Astrocyte (in vitro differentiated cells and primary cell): ENCODE data around the gene ARID5B. TPM values are rescaled to one million over a fixed set of nuclear protein-coding genes. Genes with fewer than 3 reads are reported as not detected.

Experiments used
- DNase-seq: peaks from one replicate; pipeline ENCODE4 v3.0.0-alpha.2; 2010; ENCODE audit warnings: low read depth
- FAIRE-seq: peaks from 2 replicates; lab custom pipeline; 2011; peaks lifted over from hg19 to GRCh38; lab: Jason Lieb, UNC
- H2AFZ ChIP-seq: 2 replicates; pipeline ENCODE4 v1.6.0; 2012; ENCODE audit warnings: low read depth, low read length, inconsistent platforms
- H3K27ac ChIP-seq: 2 replicates; pipeline ENCODE4 v1.5.1; 2011; ENCODE audit warnings: low read depth, low read length, inconsistent platforms
- H3K27me3 ChIP-seq: 2 replicates; pipeline ENCODE4 v1.6.0; 2011; ENCODE audit warnings: low read length, inconsistent platforms; ENCODE audit not compliant: insufficient read depth
- H3K36me3 ChIP-seq: 2 replicates; pipeline ENCODE4 v1.5.1; 2011; ENCODE audit warnings: low read length, inconsistent platforms; ENCODE audit not compliant: insufficient read depth
- H3K4me1 ChIP-seq: 2 replicates; pipeline ENCODE4 v1.5.1; 2011; ENCODE audit warnings: low read length, inconsistent platforms; ENCODE audit not compliant: insufficient read depth
- H3K4me2 ChIP-seq: 2 replicates; pipeline ENCODE4 v1.6.0; 2012; ENCODE audit warnings: low read length, inconsistent platforms
- H3K4me3 ChIP-seq: 2 replicates; pipeline ENCODE4 v1.5.1; 2011; ENCODE audit warnings: low read depth, mild to moderate bottlenecking, low read length, inconsistent platforms; ENCODE audit not compliant: insufficient read depth
- H3K79me2 ChIP-seq: 2 replicates; pipeline ENCODE4 v1.6.0; 2012; ENCODE audit warnings: mild to moderate bottlenecking, low read length, inconsistent platforms; ENCODE audit not compliant: insufficient read depth
- H3K9ac ChIP-seq: 2 replicates; pipeline ENCODE4 v1.6.0; 2012; ENCODE audit warnings: mild to moderate bottlenecking, low read length, inconsistent platforms
- H3K9me3 ChIP-seq: 2 replicates; pipeline ENCODE4 v1.5.1; 2012; ENCODE audit warnings: low read depth, mild to moderate bottlenecking, low read length, inconsistent platforms; ENCODE audit not compliant: insufficient read depth
- H4K20me1 ChIP-seq: 2 replicates; pipeline ENCODE4 v1.6.0; 2012; ENCODE audit warnings: low read length, inconsistent platforms; ENCODE audit not compliant: insufficient read depth
- H3K27ac Mint-ChIP-seq: one replicate; pipeline ENCODE4 v1.8.0; 2021; ENCODE audit warnings: mild to moderate bottlenecking, mixed read lengths; ENCODE audit not compliant: unreplicated experiment
- H3K27me3 Mint-ChIP-seq: one replicate; pipeline ENCODE4 v1.8.0; 2021; ENCODE audit warnings: low read depth, mixed read lengths; ENCODE audit not compliant: unreplicated experiment
- H3K36me3 Mint-ChIP-seq: one replicate; pipeline ENCODE4 v1.8.0; 2021; ENCODE audit warnings: low read depth, mixed read lengths; ENCODE audit not compliant: unreplicated experiment
- H3K4me1 Mint-ChIP-seq: one replicate; pipeline ENCODE4 v1.8.0; 2021; ENCODE audit warnings: low read depth, mixed read lengths; ENCODE audit not compliant: unreplicated experiment
- H3K4me3 Mint-ChIP-seq: one replicate; pipeline ENCODE4 v1.8.0; 2021; ENCODE audit warnings: mild to moderate bottlenecking, moderate library complexity, mixed read lengths; ENCODE audit not compliant: unreplicated experiment
- H3K9me3 Mint-ChIP-seq: one replicate; pipeline ENCODE4 v1.8.0; 2021; ENCODE audit warnings: mild to moderate bottlenecking, mixed read lengths; ENCODE audit not compliant: unreplicated experiment
- EZH2 ChIP-seq: IDR thresholded peaks from 2 replicates; pipeline ENCODE4 v1.6.1; 2012; ENCODE audit warnings: mild to moderate bottlenecking, low read length, inconsistent platforms; ENCODE audit not compliant: insufficient read depth
- total RNA-seq: library from RNA; stranded (reverse); gene quantifications from 2 replicates; pipeline ENCODE4 v1.2.1, GENCODE V29; 2021
- TF ChIP-seq, protein P1 (sequence below): IDR thresholded peaks from 2 replicates; pipeline ENCODE4 v1.5.1; 2011; ENCODE audit warnings: low read depth, mild to moderate bottlenecking, inconsistent platforms, low read length, moderate library complexity; ENCODE audit not compliant: insufficient read depth

The ARID5B gene
- total RNA-seq, 1 donor from 2014 or later: 66.0 TPM

GRCh38 chr10:61878740-61879068 lies 22.8 kb upstream of the ARID5B start:
- FAIRE-seq: no peak
- no peak overlapping the region for H3K4me3 Mint-ChIP-seq
- Histone ChIP-seq H3K36me3 (no peaks in the 10 kb centered on the region), H2AFZ (no peak overlapping the region), H3K4me1 (peaks cover 4% of the 10 kb centered on the region), H3K4me3 (no peak overlapping the region), H3K4me2 (no peak overlapping the region), H3K27me3 (no peaks in the 10 kb centered on the region), H3K9ac (no peak overlapping the region), H4K20me1 (no peaks in the 10 kb centered on the region), H3K79me2 (no peaks in the 10 kb centered on the region), H3K9me3 (no peaks in the 10 kb centered on the region), H3K27ac (no peak overlapping the region)
- no peak overlapping the region for H3K27ac Mint-ChIP-seq
- H3K4me1 Mint-ChIP-seq: peaks cover 5% of the 10 kb centered on the region
- H3K27me3 Mint-ChIP-seq: peaks cover 3% of the 10 kb centered on the region
- no peaks in the 10 kb centered on the region for H3K9me3 Mint-ChIP-seq
- TF ChIP-seq EZH2: no peak
- TF ChIP-seq, protein P1, sequence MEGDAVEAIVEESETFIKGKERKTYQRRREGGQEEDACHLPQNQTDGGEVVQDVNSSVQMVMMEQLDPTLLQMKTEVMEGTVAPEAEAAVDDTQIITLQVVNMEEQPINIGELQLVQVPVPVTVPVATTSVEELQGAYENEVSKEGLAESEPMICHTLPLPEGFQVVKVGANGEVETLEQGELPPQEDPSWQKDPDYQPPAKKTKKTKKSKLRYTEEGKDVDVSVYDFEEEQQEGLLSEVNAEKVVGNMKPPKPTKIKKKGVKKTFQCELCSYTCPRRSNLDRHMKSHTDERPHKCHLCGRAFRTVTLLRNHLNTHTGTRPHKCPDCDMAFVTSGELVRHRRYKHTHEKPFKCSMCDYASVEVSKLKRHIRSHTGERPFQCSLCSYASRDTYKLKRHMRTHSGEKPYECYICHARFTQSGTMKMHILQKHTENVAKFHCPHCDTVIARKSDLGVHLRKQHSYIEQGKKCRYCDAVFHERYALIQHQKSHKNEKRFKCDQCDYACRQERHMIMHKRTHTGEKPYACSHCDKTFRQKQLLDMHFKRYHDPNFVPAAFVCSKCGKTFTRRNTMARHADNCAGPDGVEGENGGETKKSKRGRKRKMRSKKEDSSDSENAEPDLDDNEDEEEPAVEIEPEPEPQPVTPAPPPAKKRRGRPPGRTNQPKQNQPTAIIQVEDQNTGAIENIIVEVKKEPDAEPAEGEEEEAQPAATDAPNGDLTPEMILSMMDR: no peak
- DNase-seq: no peak
- H3K36me3 Mint-ChIP-seq: no peaks in the 10 kb centered on the region

- FAIRE-seq (no peak), DNase-seq (peak; percentile 82)
- peak overlapping the region; percentile 45 for H3K27ac ChIP-seq
- peak overlapping the region; percentile 57 for H3K4me2 ChIP-seq
- no peaks in the 10 kb centered on the region for H3K27me3 ChIP-seq
- H3K9ac ChIP-seq: no peak overlapping the region
- no peak overlapping the region for H3K4me3 ChIP-seq
- Mint-ChIP-seq H3K9me3 (no peaks in the 10 kb centered on the region), H3K4me1 (peaks cover 5% of the 10 kb centered on the region), H3K27ac (peak overlapping the region; percentile 82), H3K4me3 (no peak overlapping the region), H3K36me3 (no peaks in the 10 kb centered on the region), H3K27me3 (no peaks in the 10 kb centered on the region)
- peak overlapping the region; percentile 25 for H2AFZ ChIP-seq
- no peaks in the 10 kb centered on the region for H3K36me3 ChIP-seq
- H3K9me3 ChIP-seq: no peaks in the 10 kb centered on the region
- H3K79me2 ChIP-seq: no peaks in the 10 kb centered on the region
- H3K4me1 ChIP-seq: peaks cover 4% of the 10 kb centered on the region
- no peaks in the 10 kb centered on the region for H4K20me1 ChIP-seq
- no peak for TF ChIP-seq EZH2
- TF ChIP-seq, protein P1: no peak
These were observed 18.7 kb upstream of the ARID5B start for GRCh38 chr10:61882621-61883370.

DNA sequence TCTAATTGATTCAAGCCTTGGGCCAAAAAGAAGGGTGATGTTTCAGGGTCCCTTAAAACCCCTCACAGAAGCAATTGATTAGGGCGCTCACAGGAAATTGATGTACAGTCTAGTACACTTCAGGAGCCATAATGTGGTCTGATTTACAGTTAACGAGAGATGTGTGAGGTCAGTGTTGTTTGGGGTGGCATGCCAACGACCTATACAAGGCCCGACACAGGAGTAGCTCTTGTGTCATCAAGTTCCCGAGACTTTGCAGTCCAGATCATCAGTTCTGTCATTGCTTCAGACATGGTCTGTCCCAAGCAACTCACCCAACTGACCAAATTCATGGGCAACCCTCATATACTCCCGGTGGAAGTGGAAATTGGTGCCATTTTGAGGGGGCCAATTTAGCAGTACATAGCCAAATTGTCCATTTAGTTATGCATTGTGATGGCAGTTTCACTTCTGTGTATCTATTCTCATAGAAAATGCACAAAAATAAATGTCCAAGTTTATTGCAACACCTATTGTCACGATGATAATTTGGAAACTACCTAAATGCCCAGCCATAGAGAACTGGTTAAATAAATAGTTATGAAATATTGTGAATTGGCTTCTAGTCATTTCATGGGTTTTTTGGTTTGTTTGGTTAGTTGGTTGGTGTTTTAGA lies 18.0 kb upstream of the ARID5B start:
- H3K9me3 ChIP-seq: no peaks in the 10 kb centered on the region
- H3K79me2 ChIP-seq: no peaks in the 10 kb centered on the region
- peak overlapping the region; percentile 25 for H2AFZ ChIP-seq
- no peak for DNase-seq
- H3K9ac ChIP-seq: no peak overlapping the region
- H3K4me2 ChIP-seq: no peak overlapping the region
- peaks cover 4% of the 10 kb centered on the region for H3K4me1 ChIP-seq
- no peak for TF ChIP-seq EZH2
- TF ChIP-seq, protein P1: no peak
- H3K27me3 Mint-ChIP-seq: no peaks in the 10 kb centered on the region
- FAIRE-seq: no peak
- no peaks in the 10 kb centered on the region for H3K36me3 Mint-ChIP-seq
- H3K36me3 ChIP-seq: no peaks in the 10 kb centered on the region
- H3K27me3 ChIP-seq: no peaks in the 10 kb centered on the region
- H3K4me3 ChIP-seq: no peak overlapping the region
- no peak overlapping the region for H3K4me3 Mint-ChIP-seq
- no peak overlapping the region for H3K27ac Mint-ChIP-seq
- H4K20me1 ChIP-seq: no peaks in the 10 kb centered on the region
- no peak overlapping the region for H3K27ac ChIP-seq
- peaks cover 7% of the 10 kb centered on the region for H3K4me1 Mint-ChIP-seq
- no peaks in the 10 kb centered on the region for H3K9me3 Mint-ChIP-seq
